HG03060 (cell line): ENCODE results near the gene ARMC3.
"Not testable (repeated sequence)": the region's sequence is repeated elsewhere in the genome, so short reads cannot be mapped to it uniquely, and the experiment has no call there.

Source experiments
- ATAC-seq: cut with Tn5 transposase; IDR thresholded peaks from one replicate; pipeline ENCODE4 v1.9.1; 2021; ENCODE audit warnings: low read depth, moderate number of reproducible peaks; ENCODE audit not compliant: unreplicated experiment

Gene ARMC3

DNA sequence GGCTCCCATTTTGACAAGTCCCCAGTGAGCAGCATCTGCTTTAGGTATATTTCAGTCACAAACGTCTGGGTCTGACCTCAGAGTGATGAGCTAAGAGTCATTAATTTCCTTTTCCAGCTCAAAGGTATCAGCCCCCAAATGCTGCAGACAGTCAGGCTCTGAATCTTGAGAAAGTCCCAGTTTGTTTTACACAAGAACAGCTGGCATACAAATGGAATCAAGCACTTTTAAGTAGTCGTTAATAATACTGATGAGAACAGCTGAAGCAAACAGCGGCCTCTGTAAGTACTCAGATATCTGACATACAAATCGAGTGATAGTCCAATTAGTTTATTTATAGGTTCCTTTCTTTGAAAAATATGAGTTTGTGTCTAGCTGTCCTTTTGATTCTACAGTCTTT lies 118.2 kb downstream of the ARMC3 start:
- no peak for ATAC-seq

DNA sequence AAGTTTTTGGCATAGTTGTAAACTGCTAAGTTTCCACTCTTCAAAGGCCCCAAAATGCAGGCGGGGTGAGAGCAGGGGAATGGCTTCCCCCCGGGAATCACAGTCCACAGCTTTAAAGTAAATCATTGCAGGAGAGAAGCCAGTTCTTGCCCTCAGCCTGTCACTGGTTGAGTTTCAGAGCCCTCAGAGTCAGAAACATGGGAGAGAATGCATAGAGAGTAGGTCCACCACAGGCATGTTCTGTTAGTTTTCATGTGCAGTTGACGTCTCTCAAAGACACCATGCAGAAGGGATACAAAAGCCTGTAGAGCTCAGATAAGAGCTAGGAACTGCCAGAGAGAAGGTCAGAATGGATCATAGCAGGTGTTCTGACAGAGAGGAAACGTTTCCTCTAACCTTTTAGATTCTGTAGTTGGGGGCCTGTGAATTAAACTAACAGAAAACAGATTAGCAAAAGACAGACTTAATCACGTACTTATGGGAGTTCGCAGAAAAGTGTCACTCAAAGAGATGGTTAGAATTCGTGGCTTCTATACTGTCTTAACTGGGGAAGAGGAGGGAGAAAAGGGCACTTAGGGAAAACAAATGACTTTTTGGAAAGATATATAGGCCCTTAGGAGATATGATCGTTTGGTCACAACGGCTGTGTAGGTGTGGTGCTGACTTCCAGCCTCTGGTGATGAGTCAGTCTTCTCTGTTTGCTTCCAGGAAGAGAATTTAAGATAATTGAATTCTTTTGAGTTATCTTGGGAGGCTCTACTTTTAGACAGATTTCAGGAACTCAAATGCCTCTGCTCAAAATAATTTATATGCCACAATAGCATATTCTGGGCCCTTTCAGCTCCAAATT lies 119.6 kb downstream of the ARMC3 start:
- ATAC-seq = no peak

DNA sequence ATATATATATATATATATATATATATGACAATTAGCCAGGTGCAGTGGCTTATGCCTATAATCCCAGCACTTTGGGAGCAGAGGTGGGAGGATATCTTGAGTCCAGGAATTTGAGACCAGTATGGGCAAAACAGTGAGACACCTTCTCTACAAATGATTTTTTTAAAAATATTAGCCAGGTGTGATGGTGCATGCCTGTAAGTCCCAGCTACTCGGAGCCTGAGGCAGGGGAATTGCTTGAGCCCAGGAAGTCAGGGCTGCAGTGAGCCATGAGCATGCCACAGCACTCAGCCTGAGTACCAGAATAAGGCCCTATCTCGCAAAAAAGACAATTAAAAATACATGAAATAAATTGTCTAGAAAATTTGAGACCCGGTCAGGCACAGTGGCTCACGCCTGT lies 120.3 kb downstream of the ARMC3 start:
- no peak for ATAC-seq

DNA sequence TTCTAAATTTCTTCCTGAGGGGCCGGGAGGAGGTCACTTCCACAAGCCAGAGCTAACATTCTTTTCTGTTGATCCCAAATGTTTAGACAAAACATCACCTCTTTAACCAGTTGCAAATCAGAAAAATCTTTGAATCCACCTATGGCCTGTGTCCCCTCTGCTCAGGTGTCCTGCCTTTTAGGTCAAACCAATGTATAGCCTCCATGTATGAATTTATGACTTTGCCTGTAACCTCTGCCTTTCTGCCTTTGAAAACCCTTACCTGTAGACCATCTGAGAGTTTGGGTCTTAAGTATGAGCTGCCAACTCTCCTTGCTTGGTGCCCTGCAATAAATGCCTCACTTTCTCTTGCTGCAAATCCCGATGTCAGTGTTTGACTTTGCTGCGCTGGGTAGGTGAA lies 123.4 kb downstream of the ARMC3 start:
- no peak for ATAC-seq

DNA sequence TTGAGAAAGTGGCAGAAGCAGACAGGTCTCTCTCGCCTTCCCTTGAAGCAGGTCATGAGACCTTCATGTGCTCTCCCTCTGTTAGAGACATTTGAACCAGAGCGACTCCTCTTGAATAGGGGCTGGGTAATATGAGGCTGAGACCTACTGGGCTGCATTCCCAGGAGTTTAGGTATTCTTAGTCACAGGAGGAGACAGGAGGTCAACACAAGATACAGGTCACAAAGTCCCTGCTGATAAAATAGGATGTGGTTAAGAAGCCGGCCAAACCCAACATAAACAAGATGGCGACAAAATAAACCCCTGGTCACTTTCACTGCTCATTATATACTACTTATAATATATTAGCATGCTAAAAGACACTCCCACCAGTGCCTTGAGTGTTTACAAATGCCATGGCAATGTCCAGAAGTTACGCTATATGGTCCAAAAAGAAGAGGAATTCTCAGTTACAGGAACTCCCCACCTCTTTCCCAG lies 124.0 kb downstream of the ARMC3 start:
- ATAC-seq = no peak

DNA sequence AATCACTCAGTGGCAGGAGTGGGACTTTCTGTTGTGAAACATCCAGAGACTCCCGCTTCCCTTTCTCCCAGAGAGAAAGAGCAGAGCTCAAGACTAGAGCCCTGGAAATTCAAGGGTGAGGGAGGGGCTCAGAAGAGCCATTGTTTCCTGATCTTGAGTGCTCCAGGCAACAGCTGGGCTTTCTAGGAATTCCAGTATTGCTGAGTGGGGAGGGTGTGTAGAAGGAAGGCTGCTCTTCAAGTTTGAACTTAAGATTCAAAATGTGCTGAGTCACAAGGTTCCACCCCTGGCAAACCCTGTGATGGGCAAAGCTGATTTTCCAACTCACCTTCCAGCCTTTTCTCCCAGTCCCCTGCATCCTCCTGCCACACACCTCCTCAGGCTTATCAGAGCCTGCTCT lies 125.2 kb downstream of the ARMC3 start:
- ATAC-seq = no peak

DNA sequence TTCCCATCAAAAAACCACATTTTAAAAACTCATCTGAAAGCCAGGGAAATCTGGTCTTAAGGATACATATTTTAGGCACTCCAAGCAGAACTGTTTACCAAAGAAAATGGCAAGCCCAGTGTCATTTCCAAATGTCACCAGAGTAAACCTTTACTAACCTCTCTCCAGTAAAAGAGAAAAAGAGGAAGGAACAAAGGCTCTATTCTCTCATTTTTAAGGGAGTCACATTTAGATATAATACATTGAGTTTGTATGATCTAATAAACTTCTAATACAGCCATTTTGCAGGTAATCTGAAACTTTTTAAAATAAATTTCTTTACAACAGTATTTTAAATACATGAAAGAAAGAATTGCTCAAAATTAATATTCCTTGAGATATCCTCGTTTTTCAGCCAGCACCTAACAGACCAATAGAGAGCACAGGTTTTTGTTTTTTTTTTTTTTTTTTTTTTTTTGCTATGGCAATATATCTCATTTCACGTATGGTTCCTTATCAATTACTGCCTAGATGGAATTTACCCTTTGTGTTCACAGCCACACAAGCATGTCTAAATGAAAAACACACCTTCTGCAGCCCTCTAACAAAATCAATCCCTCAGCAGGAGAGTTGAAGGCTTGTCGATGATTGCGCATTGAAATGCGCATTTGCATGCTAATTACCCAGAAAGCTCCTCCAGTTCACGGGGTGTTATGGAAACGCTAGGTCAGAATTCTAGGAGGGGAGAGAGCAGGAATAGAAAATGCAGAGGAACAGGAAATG lies 127.8 kb downstream of the ARMC3 start:
- ATAC-seq = no peak

DNA sequence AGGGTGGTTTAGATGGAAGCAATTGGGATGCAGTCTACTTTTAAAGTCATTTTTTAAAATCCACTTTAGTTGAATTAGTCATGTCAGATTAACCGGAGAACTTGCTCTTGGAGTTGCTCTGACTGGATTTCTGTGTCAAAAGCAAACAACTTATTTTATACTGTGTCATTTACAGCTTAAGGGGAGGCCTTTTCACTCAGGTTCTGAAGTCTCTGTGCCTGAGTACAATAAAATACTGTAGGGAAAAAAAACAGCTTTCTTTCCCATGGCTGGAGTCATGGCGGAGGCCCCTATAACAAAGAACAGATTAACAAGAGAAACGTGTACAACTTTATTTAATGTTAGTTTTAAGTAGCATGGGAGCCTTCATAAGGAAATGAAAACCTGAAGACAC lies 128.3 kb downstream of the ARMC3 start:
- ATAC-seq = no peak

DNA sequence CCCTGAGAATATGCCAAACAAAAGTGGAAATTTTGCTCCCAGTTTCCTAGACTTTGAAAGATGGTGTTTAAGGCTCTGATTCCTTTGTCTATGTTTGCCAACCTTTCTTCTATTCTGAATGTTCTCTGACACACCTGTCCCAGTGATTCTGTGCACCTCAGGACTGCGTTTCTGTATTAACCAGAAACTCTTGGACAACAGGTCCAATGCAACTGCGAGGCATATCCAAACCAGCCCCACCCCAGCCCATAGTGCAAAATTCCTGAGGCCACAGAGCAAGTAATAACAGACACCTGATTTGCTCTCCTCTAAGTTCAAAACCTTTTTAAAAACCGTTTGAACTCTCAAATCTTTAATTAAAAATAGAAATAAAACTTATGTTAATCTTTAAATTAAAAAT lies 130.5 kb downstream of the ARMC3 start:
- ATAC-seq = no peak

DNA sequence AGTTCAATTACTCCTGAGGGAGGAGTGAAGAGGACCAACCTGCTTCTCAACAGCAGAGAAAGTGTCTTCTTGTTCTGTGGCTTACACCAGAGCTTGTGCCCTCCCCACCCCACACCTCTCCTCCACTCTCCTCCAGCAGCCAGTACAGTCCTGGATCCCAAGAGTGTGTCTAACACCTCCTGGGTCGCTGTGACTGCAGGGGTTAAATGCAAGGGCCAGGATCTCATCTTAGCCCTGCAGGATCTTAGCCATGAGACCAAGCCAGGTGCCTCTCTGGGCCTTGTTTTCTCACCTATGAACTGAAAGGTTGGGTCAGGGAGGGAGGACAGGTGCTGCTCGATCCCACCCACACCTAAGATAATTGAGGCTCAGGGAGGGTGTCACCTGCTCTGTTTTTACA lies 133.1 kb downstream of the ARMC3 start:
- no peak for ATAC-seq

DNA sequence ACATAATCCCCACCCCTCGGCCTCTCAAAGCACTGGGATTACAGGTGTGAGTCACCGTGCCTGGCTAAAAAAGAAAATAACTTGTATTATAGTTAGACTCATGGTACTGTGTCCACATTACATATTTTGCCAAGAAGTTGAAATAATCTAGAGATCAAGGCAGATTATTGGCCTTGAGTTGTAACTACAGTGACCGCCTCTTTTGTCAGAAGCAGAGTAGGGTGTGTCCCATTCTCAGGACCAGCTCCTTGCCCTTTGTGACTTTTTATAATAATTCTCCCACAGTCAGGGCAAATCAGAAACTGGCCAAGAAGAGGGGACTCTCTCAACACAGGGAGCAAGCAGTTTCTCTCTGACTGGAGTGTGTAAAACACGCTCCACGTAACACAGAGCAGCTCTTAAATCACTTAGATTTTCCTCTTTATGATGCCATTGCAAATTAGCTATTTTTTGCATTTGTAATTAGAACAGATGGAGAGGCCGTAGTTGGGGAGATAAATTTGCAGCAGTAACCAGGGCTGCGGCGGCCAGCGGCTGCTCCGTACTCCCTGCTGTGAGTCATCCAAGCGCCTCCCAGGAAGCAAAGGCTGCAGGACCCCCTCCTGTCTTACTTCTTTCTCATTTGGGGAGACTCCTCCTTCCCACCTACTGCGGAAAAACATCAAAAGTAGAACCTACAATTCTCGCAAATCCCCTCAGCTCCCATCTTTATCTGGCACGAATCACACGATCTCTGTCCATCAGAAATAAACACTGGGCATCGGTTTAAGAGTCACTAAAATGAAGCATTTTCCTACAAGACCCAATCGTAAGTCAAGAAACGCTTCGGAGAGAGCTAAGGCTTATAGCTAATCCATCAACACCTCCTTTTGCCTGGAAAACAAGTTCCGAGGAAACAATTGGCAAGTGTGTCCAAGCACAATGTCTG lies 135.5 kb downstream of the ARMC3 start:
- ATAC-seq = no peak

DNA sequence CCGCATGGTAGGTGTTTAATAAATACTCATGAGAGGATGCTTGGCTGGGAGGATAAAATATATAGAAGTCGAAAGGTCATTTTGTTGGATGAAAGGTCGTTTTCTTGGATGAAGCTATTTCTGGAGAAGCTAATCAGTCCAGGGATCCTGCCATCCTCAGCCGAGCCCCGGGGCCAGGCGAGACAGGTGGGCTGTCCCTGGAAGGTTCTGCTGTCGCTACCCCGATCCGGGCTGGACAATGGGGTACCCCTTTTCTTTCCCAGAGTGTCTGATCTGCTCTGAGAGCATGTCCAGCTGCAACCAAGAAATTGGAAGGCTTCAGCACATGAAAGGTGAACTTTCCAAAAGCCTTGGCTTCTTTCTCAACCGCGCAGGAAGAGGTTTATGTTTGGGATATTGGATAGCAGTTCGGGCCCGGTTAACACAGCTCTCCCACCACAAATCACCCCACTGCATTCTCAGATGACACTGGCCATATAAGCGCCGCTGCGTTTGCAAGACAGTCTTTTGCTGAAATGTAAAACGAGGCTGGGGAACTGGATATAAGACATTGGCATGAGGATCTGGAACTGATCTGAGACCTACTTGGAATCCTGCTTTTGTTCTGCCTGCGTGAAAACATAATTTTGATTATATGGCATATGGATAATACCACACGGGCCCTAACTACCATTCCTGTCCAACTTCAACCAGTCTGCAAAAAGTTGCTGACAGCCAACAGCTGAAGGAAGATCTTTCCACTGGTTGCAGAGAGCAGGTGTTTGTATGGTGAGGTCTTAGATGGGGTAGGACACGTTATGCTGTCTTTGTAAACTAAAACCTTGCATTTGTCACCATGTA lies 136.3 kb downstream of the ARMC3 start:
- no peak for ATAC-seq

DNA sequence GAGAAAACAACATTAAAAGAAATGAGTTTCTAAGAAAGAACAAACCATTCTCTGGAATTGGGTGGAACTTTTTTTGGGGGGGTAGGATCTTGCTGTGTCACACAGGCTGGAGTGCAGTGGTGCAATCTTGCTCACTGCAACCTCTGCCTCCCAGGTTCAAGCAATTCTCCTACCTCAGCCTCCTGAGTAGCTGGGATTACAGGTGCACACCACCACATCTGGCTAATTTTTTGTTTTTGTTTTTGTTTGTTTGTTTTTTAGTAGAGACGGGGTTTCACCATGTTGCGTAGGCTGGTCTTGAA lies 136.9 kb downstream of the ARMC3 start:
- ATAC-seq = not testable (repeated sequence)

DNA sequence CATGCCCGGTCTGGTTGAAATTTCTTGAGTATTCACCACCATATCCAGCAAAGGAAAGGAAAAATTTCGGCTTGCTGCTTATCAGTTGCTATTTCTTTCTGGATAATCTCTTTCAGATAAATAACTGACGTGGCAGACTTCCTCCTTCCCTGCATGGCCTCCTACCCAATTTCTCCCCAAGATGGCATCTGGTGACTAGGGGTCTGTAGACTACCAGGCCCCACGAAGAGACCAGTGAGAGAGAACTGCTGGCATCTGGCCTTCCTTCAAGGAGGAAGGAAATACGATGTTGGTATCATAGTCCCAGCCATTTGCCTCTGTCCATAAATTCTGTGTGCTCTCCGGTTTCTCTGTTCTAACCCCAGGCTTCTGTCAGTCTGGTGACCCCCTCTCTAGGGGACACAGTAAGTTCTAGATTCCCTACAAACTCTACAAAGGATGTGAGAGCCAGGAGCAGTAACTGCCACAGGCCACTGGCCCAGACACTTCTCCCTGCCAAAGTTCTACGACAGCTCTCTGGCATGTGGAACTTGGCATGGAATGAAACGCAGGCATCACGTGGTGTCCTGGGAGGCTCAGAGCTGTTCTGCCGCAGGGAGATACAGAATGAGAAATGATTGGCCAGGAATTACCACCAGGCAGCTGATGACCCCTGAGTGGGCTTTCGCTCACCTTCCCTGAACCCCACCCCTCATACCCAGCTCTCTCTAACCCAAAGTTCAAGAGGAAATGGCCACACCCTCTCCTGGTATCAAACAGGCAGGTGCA lies 137.5 kb downstream of the ARMC3 start:
- no peak for ATAC-seq

DNA sequence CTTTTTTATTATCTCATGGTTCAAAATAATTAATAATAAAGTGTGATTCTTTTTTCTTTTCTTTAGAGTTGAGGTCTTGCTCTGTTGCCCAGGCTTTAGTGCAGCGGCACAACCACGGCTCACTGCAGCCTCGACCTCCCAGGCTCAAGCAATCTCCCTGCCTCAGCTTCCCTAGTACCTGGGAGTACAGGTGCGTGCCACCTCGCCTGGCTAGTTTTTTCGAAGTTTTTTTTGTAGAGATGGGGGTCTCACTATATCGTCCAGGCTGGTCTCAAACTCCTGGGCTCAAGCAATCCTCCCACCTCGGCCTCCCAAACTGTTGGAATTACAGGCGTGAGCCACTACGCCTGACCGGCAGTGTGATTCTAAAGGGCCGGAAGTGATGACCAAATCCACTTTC lies 139.5 kb downstream of the ARMC3 start:
- no peak for ATAC-seq

DNA sequence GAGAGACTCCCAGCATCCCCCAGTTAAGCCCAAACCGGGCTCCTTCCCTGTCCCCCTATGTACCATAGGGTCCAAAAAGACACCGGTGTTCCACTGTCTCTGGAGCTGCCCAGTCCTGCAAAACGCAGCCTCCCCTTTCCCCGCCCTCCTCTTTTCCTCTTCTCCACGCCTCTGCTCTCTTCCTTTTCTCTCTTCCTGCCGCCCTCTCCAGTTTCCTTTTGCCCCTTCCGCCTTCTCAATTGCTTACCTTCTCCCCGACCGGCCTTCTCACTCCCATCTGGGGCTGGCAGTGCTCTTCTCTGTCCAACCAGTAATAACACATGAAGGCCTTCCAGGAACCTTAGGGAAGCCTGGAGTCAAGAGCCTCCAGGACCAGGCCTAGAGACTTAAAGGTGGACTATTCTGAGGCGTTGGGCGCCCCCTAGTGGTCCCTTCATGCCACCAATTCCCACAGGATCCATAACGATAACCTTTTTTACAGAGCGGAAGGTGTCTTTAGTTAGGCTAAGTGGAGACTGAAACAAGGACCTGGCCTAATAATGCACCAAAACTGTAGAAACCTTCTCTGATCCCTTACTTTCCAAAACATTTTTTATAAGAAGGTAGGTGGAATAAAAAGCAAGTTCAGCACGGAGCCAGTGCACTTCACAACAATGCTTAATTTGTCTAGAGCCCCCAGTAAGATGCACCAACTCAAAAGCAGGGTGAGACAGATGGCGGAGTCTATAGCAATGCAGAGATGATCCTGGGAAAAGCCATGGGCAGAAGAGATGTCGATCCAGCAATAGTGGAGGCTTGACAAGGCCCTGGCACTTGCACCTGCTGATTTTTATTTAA lies 140.3 kb downstream of the ARMC3 start:
- no peak for ATAC-seq

DNA sequence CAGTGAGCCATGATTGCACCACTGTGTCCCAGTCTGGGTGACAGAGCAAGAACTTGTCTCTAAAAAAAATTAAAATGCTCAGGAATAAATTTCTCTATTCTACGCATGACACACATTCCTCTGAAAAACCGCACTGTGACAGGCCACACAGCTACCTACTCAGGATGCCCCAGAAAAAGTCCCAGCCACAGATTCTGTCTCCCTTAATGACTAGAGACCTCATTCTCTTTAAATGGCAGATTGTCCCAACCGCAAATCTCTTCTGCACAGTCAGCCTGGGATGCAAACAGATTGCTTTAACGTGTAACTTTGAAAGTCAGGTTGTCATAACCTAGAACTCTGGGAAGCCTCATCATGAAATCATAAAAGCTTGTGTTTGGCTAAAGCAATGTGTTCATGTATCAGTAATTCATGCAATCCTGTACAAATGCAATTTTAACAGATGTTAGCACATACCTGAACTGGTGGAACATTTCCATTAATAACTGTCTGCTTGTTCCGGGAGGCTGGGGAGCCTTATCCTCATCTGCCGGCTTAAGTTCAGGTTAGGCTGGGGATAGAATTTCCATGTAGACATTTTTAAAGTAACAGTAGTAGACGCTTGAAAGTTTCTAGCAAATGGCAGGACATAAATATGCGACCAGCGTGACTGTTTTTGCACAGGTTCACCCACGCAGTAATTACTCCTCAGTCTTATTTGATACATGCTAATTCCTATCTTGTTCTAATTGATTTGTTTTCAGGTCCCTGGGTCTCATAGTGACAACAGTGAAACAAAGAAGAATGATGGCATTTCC lies 141.4 kb downstream of the ARMC3 start:
- ATAC-seq = no peak
